AML-193 (cell line): ENCODE results near the gene SRRM1.
A peak's percentile ranks its signal among the peaks of the same experiment; 100 is the strongest.
"Not testable (repeated sequence)": the region's sequence is repeated elsewhere in the genome, so short reads cannot be mapped to it uniquely, and the experiment has no call there.

Source experiments
- DNase-seq, 2 experiments: peaks; one replicate each; lab custom pipeline; 2025; lab: John Stamatoyannopoulos, UW

The SRRM1 gene

DNA sequence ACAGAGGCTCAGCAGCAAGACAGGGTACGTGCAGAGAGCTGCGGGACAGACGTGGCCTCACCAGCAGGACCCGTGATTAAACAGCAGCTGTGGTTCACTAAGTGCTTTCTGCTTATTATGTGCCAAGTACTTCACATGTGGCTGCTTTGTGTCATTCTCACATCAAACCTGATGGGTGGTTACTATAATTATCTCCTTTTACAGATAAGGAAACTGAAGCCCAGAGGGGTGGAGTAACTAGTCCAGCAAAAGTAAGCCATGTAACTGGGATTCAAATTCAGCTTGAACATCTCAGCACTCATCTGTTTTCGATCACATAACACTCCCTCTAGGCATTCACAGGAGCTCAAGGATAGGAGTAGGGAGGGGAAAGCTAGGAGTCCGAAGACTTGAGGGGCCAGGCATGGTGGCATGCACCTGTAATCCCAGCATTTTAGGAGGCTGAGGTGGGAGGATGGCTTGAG lies 51.3 kb downstream of the SRRM1 start:
- no peak for DNase-seq

DNA sequence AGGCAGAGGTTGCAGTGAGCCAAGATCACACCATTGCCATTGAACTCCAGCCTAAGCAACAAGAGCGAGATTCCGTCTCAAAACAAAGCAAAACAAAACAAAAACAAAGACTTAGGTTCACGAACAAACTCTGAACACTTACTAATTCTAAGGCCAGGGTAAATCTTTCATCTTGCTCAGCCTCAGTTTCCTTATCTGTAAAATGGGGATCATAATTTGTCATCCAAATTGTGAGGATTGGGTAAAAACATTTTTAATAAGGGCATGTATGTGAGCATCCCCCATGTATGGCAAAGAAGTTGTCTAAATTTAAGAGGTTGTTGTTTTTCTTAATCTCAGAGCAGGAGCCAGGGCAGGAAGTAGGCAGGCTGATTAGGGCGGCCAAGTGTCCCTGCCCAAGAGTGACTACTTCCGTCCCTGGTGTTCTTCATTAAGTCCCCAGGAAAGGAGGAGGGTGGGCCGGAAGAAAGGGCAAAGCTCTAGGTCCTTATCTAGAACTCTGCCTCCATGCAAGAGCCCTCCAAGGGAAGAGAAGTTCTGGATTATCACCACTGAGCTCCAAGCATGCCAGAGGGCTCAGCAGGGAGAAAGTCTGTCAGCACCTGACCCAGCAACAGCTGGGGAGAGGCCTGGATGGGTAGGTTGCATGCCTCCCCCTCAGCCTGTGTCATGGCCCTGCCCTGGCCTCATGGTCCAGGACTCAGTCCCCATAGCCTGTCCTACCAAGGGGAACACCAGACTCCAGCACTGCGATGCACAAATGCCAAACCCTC lies 52.3 kb downstream of the SRRM1 start:
- no peak for DNase-seq

DNA sequence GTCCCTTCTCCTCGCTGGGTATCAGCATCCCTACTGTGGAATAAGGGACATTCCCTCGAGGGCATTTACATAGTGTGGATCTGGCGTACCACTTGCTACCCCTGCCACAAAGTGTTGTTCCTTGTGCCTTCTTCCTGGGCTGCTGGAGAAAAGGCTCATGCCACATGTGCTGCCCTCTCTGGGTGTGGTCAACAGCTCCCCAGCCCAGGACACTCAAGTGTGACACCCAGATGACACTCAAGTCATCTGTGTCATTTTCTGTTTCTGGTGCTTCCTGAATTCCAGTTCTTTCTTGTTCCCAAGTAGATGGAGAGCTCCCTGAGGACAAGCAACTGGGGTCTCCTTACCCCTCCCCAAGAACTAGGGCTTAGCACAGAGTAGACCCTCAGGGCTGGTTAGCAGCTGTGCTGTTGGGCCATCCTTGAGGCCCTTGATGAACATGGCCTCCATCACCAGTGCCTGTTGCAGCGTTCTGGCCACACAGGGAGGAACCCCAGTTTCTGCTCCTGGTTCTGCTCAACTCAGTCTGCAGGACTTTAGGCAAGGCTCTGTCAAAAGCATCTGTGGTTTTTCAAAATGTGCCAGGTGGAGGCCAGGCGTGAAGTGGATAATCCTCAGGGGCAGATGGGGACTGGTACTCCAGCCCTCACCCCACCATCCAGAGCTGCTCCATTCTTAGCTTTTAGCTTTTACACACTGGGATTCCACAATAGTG lies 53.1 kb downstream of the SRRM1 start:
- DNase-seq, result no peak

DNA sequence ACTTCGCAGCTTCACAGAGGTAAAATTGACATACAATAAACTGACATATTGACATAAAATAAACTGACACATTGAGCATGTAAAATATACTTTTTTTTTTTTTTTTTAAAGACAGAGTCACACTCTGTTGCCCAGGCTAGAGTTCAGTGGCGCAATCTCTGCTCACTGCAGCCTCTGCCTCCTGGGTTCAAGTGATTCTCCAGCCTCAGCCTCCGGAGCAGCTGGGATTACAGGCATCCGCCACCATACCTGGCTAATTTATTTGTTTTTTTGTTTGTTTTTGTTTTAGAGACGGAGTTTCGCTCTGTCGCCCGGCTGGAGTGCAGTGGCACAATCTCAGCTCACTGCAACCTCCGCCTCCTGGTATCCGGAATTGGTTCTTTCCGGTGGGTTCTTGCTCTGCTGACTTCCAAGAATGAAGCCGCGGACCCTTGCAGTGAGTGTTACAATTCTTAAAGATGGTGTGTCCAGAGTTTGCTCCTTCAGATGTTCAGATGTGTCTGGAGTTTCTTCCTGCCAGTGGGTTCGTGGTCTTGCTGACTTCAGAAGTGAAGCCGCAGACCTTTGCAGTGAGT lies 53.7 kb downstream of the SRRM1 start:
- DNase-seq, result no peak

DNA sequence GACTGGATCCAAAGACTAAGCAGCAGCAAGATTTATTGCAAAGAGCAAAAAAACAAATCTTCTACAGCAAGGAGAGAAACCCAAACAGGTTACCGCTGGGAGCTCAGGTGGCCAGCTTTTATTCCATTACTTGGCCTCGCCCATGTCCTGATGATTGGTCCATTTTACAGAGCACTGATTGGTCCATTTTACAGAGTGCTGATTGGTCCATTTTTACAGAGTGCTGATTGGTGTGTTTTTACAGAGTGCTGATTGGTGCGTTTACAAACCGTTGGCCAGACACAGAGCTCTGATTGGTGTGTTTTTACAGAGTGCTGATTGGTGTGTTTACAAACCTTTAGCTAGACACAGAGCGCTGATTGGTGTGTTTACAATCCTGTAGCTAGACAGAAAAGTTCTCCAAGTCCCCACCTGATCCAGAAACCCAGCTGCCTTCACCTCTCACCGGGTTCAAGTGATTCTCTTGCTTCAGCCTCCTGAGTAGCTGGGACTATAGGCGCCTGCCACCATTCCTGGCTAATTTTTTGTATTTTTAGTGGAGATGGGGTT lies 54.4 kb downstream of the SRRM1 start:
- DNase-seq, result not testable (repeated sequence)

DNA sequence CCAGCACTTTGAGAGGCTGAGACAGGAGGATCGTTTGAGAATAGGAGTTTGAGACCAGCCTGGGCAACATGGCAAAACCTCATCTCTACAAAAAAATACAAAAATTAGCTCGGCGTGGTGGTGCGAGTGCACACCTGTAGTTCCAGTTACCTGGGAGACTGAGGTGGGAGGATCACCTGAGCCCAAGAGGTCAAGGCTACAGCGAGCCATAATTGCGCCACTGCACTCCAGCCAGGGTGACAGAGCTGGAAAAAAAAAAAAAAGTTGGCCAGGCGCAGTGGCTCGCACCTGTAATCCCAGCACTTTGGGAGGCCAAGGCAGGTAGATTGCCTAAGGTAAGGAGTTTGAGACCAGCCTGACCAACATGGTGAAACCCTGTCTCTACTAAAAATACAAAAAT lies 55.2 kb downstream of the SRRM1 start:
- DNase-seq, result not testable (repeated sequence)

DNA sequence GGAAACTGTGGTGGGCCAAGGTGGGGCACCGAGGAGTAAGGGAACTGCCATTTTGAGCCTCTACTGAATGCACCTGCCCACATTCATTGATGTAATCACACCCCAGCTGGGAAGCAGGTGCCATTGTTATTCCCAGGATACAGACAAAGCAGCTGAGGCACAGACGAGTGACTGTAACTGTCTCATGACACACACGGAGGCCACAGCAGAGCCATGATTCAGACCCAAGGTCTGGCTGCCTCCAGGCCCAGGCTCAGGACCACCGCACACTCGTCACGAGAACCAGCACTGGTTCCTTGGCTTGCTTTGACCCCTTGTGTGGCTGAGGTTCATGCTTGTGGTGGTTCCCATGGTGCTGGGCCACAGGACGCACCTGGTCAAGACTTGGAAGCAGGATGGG lies 56.5 kb downstream of the SRRM1 start:
- DNase-seq, result no peak

DNA sequence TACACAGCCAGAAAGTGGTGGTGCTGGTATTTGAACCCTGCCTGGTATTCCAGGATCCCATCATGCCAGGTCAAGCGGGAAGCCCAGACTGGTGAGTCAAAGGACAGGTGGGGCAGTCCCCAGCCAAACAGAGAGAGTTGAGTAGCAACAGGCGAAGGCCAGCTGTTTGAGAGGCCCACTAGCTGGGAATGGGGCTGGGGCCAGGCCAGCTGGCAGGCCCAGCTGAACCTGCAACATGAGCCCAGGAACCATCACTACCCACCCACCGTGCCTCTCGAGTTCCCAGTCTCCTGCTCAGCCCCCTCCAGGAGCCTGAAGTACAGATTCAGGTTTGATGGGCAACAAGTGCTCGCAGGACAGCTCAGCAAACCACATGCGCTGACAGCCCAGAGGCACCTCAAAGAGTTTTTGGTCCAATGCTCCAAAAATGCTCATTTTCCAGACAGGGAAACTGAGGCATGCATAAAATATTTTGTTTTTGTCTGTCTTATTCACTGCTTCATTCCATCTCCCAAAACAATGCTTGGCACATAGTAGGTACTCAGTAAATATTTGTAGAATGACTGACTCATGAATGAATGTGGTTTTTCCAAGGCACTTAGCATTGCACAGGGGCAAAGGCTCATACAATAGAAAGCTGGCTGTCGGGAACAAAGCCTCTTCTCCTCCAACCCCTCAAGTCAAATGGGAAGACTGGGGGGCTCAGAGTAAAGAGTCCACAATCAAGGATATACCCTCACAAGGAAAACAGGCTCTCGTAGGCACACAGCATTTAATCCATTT lies 59.6 kb downstream of the SRRM1 start:
- DNase-seq, result no peak

DNA sequence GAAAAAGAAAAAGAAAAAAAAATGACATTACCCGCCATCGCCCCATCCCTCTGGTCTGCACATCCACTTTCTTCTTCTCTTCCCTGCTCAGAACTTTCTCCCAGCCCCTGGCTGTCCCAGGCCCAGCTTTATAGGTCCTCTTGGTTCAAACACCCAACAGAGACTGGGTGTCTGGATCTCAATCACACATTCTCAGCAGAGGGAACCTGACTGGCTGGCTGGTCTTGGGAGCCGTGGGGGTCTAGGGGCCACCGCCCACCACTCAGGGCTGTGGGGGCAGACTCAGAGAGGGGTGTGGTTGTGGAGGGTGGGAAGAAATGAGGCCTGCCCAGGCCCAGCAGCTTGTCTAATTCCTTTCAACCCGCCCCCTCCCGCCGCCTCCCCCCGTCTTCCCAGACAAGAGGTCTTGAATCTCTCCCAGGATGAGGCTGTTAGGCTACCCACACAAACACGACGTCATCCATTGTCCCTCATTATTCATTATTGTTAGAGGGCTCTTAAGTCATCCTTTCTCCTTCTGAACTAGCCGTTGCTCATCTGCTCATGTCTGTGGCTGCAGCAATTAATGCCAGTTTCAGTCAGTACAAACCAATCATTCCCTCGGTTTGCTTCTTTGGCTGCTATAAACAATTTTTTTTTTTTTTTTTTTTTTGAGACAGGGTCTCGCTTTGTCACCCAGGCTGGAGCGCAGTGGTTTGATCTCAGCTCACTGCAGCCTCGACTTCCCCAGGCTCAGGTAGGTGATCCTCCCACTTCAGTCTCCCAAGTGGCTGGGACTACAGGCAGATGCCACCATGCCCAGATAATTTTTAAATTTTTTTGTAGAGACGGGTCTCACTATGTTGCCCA lies 61.5 kb downstream of the SRRM1 start:
- no peak for DNase-seq

DNA sequence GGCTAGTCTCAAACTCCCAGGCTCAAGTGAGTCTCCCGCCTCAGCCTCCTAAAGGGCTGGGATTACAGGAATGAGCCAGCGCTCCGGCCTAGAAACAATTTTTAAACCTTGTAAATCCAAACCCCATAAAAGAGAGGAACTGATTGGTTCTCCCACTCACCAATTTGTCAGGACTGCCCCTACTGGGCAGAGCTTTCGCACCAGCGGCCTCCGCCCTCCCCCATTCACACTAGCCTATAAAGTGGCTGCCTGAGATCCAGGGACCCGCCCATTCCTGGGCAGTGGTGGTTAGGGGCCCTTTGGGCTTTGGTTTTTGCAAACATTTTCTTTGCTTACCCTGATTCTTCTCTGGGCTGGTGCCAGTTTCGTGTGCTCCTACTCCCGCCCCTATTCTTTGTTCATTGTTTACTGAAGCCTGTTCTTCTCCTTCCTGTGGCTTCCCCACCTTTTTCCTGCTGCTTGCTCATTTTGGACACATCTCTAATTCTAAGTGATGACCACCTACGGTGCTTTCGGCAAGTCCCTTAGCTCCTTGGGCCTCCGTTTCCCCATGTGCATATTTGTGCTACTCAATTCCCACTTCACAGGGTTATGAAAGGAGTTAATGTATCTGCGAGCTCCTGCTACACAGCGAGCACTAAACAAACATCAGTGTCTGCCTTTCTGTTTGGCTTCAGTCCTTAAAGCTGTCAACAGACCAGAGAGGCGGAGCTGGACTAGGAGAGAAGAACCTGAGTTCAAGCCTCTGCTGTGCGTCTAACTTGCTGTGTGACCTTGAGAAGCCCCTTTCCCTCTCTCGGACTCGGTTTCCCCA lies 62.4 kb downstream of the SRRM1 start:
- DNase-seq, result no peak

DNA sequence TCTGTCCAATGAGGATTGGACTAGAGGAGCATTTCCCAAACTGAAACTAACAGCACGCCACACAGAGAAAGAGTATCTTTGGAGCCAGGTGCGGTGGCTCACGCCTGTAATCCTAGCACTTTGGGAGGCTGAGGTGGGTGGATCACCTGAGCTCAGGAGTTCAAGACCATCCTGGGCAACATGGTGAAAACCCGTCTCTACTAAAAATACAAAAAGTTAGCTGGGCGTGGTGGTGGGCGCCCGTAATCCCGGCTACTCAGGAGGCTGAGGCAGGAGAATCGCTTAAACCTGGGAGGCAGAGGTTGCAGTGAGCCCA lies 62.9 kb downstream of the SRRM1 start:
- not testable (repeated sequence) for DNase-seq

DNA sequence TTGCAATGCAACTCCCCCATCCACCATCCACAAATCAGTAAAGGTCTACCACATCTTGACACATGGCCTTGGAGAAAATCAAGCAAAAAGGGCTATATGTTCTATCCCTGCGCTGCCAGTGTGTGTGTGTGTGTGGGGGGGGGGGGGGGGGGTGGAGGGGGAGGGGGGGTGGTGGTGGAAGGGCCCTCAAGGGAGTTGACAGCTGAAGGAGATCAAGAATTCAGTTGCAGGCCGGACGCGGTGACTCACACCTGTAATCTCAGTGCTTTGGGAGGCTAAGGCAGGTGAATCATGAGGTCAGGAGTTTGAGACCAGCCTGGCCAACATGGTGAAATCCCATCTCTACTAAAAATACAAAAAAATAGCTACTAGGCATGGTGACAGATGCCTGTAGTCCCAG lies 64.6 kb downstream of the SRRM1 start:
- DNase-seq, result no peak

DNA sequence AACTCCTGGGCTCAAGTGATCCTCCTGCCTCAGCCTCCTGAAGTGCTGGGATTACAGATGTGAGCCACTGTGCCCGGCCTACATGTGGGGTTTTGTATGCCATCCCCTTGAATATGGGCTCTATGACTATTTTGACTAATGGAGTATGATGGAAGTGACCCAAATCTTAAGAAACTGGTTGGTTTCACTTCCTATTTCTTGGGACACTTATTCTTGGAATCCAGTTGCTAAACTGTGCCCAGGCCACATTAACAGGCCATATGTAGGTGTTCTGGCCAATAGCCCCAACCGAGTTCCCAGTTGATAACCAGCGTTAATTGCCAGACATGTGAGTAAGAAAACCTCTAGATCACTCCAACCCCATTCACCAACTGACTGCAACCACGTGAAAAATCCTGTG lies 65.8 kb downstream of the SRRM1 start:
- DNase-seq, result peak; percentile 40 to 52

DNA sequence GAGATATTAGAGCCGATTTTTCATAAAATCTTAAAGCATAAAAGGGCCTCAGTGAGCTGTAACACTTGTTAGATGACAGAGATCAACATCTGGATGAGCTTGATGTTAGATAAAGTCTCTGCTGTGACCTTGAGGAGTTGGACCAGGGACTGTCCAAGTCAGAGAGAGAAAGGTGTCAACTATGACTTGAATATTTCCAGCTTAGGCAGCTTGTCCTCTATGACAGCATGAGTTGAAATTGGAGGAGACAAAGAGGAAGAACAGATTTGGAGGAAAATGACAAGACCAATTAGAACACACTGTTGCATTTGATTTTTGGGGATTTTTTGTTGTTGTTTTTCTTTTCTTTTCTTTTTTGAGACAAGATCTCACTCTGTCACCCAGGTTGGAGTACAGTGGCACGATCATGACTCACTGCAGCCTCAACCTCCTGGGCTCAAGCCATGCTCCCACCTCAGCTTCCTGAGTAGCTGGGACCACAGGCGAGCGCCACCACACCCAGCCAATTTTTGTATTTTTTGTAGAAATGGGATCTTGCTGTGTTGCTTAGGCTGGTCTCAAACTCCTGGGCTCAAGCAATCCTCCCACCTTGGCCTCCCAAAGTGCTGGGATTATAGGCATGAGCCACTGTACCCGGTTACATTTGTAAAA lies 66.8 kb downstream of the SRRM1 start:
- DNase-seq, result no peak

DNA sequence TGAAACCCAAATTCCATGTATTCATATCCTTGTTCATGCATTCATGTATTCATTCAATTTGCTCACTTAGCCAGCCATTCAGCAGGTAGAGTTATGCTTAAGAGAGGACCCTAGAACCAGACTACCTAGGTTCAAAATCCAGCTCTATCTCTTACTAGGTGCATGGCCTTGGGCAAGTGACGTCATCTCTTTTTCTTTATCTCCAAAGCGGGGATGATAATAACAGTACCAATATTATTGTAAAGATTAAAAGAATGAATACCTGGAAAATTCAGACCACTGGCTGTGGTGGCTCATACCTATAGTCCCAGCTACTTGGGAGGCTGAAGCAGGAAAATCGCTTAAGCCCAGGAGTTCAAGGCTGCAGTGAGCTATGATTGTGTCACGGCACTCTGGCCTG lies 68.2 kb downstream of the SRRM1 start:
- DNase-seq, result no peak

DNA sequence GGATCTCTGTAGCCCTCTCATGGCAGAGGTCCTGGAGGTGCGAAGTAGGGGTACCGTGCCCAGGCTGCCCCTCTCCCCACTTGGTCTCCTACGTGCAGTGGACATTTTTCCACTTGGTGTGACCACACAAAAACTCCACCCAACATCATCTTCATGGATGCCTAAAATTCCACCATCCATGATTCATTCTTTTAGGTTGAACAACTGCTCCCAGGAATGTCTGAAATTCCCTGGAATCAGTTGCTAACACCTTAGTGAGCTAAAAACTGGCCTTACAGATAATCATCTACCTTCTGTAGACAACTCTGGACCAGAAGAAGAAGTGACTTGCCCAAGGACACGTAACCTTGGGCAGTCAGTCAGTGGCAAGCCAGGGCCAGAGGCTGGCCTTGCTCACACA lies 70.1 kb downstream of the SRRM1 start:
- DNase-seq, result no peak

DNA sequence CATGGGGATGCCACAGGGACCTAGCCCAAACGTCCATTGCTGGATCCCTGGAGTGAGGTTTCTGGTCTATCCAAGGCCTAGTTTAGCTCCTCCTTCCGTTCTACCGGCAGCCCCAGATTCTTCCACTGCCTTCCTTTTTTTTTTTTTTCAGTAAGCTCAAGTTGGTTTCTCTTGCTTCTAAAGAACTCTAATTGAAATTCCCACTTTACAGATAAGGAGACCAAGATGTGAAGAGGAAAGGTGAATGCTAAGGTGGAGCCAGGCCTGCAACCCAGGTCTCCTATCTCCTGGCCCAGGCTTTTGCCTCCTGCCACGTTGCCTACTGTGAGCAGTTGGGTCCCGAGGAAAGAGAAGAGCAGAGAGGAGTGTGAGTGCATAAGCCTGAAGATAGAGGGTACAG lies 70.6 kb downstream of the SRRM1 start:
- peak in 1 of 2 experiments; percentile 17 for DNase-seq

DNA sequence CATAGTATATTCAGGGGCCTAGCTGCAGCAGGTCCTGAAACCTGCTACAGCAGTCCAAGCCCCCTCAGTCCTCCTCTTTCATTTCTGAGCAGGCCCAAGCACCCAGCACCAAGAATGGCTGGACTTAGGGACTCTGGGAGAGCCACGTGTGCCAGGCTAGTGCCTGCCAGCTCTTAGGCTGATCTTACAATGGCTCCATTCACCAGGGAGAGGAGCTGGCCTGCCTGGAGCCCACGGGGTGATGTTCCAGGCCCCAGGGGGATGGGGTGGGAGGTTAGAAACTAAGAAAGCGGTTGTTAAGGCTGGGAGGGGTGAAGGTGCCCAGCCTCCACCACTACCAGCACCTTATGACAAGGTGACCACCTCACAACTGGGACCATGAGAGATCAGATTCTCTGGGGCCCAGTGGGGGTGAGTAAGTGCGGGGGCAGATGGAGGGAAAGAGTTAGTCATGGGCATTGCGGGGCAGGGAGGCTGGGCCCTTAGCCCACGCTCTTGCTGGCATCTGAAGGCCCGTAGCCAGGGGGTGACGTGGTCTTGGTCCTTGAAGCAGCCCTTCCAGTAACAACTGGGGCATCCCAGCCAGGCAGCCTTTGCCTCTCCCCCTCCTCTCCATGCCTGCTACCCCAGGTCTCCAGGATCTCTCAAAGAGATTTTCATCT lies 71.9 kb downstream of the SRRM1 start:
- DNase-seq, result no peak

DNA sequence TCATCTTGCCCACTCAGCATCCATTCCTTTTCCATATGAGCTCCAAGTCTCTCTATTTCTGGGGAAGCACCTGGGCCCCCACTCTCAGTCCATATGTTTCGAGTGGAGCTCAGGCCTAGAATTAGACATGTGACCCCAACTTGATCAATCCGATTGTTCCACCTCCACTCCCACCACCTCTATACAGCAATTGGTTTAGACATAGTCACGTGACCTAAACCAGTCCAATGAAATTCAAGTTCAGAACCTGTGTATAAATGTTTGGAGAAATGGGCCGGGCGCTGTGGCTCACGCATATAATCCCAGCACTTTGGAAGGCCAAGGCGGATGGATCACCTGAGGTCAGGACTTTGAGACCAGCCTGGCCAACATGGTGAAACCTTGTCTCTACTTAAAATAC lies 72.6 kb downstream of the SRRM1 start:
- no peak for DNase-seq
